Nucleus accumbens (tissue), 56 donors: ENCODE measurements around the gene BEND5.

ENCODE experiments used
- DNase-seq, 56 donors: peaks; one replicate each; lab custom pipeline; 2025; lab: John Stamatoyannopoulos, UW

The BEND5 gene

GRCh38 chr1:48776393-48777218 is at the start of gene BEND5:
Gene BEND5, minus strand, starts transcription at chr1:48776891. Its CDS starts 60 bp downstream, at chr1:48776831.
- DNase-seq, result peak in 55 of 56 donors; percentile 22 to 88 (median 67)

GRCh38 chr1:48823168-48823567 is 46.5 kb upstream of the BEND5 start:
- no peak for DNase-seq

GRCh38 chr1:48820491-48820890 is 43.8 kb upstream of the BEND5 start:
- no peak for DNase-seq

- DNase-seq, result peak in 43 of 56 donors; percentile 1 to 72 (median 18)
Measured at GRCh38 chr1:48817505-48818114, 40.9 kb upstream of the BEND5 start.

- no peak for DNase-seq
Measured at GRCh38 chr1:48810740-48811139, 34.0 kb upstream of the BEND5 start.

GRCh38 chr1:48808496-48808895 is 31.8 kb upstream of the BEND5 start:
- DNase-seq, result no peak

- DNase-seq, result peak in 4 of 56 donors; percentile 0 to 11 (median 4)
Measured at GRCh38 chr1:48807554-48808260, 31.0 kb upstream of the BEND5 start.

- DNase-seq, result no peak
Measured at GRCh38 chr1:48803474-48803873, 26.8 kb upstream of the BEND5 start.

GRCh38 chr1:48794816-48795215 is 18.1 kb upstream of the BEND5 start:
- DNase-seq, result no peak

GRCh38 chr1:48793863-48794262 is 17.2 kb upstream of the BEND5 start:
- DNase-seq, result no peak

- no peak for DNase-seq
Measured at GRCh38 chr1:48792961-48793360, 16.3 kb upstream of the BEND5 start.

- DNase-seq, result no peak
Measured at GRCh38 chr1:48790397-48790796, 13.7 kb upstream of the BEND5 start.

GRCh38 chr1:48789903-48790302 is 13.2 kb upstream of the BEND5 start:
- no peak for DNase-seq

GRCh38 chr1:48785869-48786268 is 9.2 kb upstream of the BEND5 start:
- DNase-seq, result no peak

- DNase-seq, result no peak
Measured at GRCh38 chr1:48784301-48784700, 7.6 kb upstream of the BEND5 start.

GRCh38 chr1:48777219-48777895 is 666 bp upstream of the BEND5 start:
- peak in 6 of 56 donors; percentile 5 to 35 (median 15) for DNase-seq

- peak in 1 of 56 donors; percentile 2 for DNase-seq
Measured at GRCh38 chr1:48775831-48776392, 779 bp downstream of the BEND5 start.

GRCh38 chr1:48773133-48773532 is 3.6 kb downstream of the BEND5 start:
- DNase-seq, result no peak

- no peak for DNase-seq
Measured at GRCh38 chr1:48772211-48772610, 4.5 kb downstream of the BEND5 start.

GRCh38 chr1:48771561-48771960 is 5.1 kb downstream of the BEND5 start:
- no peak for DNase-seq
